NOMO-1 treated with DMSO at 0.1 percent for 48 hours (cell line): ENCODE data around the gene RPAP3.

Experiments used
- DNase-seq: peaks from one replicate; lab custom pipeline; 2025; ENCODE audit not compliant: unreplicated experiment; lab: John Stamatoyannopoulos, UW

The RPAP3 gene

DNA sequence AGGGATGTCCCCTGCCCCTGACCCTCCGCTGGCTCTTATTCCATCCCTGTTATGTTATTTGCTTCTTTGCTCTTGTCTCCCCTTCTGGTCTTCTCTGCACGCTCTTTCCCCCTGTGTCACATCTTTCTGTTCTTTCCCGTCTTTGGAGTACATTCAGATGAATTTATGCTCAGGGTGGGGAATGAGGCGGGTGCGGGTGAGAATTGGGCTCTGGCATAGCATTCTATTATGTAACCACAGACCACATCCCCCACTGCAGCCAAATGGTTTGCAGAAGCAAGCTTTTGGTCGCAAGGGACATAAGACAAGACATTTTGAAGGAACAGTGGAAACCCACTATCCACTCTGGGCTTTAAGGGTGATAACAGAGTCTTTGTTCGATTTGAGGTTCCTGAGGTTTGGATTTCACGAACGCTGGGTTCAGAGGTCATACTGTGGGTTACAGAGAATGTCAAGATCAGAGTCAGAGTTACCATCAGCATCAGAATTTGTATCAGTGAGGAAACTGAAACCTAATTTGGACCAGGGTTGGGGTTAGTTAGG, 15.7 kb upstream of the RPAP3 start:
- no peak for DNase-seq

DNA sequence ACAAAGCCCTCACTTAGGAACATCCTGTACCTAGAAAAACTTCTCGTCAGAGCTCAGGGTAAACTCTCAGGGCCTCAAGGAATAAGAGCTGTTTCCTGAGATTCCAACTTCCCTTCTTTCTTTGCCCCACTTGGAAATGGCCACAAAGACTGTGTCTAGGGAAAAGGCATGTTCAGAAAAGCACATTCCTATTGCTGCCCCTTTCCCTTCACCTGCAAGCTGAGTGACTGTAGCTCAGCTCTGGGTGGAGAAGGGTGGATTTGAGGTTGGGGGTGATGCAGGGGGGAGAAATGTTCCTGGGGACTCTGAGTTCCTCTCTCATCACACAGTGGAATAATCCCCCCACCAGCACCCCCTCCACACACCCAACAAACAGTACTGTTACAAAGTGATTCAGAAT, 12.7 kb upstream of the RPAP3 start:
- DNase-seq = no peak

DNA sequence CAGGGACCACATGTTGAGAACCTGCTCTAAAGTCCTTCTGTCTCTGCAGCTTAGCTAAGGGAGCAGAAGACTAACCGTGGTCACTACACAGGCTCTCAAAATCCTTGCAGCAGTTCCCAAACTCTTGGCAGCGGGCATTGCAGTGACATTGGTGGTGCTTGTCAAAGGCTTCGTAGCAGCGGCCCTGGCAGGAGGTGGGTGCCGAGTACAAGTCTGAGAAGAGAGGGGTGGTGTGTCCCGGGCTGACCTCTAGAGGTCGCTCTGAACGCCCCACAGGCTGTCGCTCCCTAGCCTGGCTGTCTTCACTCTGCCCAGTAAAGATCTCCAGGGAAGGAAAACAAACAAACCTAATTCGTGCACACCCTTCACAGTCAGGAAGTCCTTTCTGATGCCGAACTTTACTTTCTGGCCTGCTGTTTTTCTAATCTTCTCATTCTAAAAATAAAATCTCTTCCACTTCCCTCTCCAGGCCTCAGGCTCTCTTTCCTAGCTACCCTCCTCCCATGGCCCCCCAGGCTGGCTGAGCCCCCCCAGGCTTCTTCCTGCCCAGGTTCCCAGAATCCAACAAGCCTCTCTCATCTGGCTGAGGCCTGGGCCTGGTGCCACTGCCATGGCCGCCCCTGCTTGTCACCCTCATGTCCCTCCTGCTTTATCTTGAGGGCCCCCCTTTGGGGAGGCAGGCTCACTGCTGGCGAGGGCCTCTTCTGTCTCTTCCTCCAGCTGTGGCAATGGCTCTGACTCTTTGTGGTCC, 11.8 kb upstream of the RPAP3 start:
- DNase-seq = peak; percentile 55

DNA sequence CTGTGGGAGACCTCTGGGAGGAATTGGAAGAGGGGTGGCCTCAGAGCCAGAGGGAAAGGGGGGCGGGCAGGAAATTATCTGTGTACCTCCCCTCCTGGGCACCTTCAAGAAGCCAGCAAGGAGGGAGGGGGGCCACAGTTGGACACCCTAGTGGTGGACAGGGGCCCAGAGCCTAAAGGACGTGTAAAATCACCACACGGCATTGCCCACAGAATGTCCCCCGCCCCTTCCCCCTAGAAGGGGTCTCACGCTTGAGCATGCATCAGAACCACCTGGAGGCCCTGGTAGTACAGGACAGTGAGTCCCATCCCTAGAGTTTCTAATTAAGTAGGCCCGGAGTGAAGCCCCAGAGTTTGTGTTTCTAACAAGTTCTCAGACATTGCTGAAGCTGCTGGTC, 11.2 kb upstream of the RPAP3 start:
- no peak for DNase-seq

DNA sequence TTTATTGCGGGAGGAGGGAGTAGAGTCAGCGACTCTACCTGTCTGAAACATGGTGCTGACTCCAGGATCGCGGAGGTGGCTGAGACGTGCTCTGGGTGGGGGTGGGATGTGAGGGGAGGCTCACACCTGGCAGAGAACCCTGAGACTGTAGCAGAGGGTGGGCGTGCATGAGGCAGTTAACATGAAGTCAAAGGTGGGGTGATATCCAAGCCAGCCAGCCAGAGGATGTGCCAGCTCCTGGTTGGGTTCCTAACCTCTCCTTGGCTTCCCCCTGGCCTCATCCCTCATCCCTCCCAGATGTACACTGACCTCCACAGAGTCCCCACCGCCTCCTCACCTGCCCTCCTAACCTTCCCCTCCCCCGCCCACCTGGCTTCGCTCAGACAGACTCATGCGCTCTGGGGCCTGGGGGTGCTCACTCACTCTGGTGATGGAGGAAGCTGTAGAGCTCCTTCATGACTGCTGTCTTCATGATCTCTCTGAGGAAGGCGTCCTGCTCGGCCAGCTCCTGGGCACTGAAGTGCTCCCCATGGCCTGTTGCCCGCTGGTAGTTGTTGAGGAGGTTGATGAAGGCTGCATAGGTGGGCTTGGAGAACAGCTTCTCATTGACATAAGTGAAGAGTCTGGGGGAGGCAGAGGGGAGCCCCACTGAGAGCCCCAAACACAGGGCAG, 10.2 kb upstream of the RPAP3 start:
- DNase-seq = no peak

DNA sequence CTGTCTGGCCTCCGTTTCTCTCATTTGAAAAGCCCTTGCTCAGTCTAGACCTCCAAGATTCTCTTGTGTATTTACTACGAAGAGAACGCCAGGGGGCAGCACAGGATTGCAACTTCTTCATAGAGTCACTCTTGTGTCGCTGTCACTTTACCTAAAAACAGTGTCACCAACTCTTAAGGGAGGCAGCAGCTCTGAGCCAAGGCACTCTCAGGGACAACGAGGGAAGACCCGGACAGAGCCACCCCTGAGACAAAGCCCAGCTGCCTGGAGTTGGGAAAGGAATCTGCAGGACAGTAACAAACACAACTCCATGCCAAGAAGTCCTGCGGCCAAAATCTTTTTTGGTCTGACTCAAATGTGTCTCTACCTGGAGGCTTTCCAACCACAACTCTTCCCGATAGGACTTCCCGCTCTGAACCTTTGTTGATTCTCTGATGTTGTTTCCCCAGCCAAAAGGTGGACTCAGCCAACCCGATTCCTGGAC, 9.6 kb upstream of the RPAP3 start:
- peak; percentile 74 for DNase-seq

DNA sequence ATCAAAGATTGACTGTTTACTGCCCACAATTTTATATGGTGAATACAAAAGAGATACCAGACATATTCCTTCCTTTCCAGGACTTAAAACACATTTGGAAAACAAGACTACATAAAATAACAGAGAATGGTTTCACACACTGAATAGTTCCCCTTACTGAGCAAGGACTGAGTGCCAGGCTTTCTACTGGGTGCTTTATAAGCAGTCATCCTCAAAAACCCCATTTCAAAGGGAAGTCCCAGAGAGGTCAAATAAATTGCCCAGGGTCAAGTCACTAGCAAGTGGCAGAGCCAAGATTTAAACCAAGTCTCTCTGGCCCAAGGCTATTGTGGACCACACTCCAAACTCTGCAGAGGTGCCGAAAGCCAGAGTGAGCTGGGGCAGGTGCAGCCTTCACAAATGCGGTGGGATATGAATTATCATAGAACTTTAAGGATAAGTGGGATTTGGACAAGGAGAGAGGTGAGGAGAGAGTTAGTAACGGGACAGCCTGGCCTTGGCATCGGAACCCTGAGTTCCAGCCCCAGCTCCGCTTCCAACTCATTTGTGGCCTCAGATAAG, 9.1 kb upstream of the RPAP3 start:
- DNase-seq = no peak

DNA sequence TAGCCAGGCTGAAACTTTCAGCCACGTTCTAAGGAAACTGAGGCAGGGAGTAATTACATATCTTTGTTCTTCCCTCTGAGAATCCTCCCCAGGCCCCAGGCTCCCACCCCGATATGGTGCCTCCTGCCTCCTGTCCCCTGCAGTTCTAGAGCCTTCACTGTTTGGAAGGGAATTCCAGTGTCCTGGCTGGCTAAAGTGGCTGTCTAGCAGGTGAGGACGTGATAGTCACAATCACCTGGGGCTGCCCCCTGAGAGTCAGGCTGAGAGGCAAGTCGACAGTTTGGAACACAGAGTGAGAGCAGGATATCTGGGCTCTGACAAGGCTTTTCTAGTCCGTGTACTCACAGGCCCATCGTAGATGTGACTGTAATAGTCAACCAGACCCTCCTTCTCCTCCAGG, 6.3 kb upstream of the RPAP3 start:
- DNase-seq = no peak

DNA sequence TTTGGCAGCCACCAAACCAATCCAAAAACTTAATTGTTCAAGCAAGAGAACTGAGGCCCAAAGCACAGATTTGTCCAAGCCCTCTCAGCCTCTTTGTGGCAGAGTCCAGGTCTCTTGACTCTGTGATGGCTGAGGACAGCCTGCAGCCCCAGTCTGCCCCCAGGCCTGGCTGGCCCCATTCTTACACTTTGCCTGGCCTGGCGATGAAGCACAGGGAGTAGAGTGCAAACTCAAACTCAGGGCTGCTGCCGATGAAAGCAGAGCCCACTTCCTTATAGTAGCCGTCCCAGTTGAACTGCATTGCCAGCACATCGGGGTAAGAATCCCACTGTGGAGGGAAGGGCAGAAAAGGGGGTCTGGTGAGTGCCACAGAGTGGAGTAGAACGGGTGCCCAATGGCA, 5.6 kb upstream of the RPAP3 start:
- DNase-seq = no peak

DNA sequence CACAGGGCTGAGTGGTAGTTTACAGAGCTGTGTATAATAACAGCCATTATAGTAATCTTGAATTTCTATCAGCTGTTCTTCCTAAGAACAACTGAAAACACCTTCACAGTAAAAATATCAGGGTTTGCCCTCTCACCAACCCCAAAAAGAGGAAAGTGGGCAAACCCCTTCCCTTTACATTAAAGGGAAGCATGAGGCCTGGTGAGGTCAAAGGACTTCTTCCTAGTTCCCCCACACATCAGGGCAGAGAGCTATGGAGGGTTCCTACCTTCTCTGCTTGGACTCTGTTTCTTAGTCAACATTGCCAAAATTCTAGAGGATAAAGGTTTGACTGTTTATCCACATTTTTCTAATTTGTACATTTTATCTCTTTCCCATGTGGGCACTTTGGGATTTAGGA, 4.4 kb upstream of the RPAP3 start:
- DNase-seq = no peak

DNA sequence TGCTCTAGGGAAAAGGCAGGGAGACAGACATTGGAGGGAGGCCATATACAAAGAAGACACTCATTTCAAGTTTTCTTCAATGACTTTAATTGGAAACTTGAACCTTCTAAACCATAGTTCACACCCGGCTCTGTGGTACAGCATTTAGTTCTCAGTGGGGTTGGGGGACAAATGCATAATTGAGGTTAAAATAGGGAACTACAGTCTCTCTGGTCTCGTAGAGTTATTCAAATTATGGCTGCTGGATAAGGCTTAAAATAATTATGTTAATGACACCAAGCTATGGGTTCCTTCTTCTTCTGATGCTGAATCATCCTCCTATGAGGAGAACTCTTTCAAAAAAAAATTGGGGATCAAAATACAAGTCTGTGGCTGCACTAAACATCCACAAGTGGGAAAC, 3.8 kb upstream of the RPAP3 start:
- peak; percentile 82 for DNase-seq

DNA sequence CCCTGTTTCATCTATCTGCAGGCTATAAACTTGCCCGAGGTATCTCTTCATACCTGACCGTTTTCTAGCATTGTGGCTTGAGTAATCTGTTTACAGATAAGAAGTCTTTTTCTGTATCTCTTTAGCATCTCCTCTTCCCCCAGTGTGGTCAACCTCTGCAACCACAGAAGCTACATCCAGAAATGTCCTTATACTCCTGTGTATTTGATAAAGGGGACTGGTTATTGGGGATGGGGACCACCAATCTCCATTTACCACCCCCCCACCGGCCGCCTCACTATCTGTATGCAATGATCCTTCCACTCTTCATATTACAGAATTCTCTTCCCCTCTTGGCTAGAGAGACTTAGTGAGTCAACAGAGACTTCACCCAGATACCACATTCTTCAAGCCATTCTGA, 3.4 kb upstream of the RPAP3 start:
- no peak for DNase-seq

DNA sequence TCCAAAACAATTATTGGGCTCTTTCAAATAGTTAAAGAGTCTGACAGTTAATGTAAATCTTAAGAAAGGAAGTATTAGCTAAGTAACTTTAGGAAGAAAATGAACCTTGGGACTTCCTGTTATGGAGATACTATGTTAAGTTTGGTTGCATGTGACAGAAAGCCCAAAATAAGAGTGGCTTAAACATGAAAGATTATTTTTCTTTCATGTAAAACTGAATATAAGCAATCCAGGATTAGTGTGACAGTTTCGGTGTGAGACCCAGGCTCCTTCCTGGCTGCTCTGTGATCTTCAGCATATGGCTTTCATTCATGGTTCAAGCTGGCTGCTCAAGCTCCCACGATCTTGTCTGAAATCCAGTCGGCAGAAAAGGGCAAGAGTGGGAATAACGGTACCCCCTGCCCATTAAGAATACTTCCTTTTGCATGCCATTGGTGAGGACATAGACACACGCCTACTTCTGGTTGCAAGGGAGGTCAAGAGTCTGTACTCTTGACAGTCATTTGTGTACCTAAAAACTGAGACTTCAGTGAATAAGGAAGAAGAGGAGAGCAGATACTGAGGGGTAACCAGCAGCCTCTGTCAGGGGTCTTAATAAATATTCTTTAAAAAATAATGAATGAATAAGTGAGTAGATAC, 2.2 kb upstream of the RPAP3 start:
- peak; percentile 31 for DNase-seq

DNA sequence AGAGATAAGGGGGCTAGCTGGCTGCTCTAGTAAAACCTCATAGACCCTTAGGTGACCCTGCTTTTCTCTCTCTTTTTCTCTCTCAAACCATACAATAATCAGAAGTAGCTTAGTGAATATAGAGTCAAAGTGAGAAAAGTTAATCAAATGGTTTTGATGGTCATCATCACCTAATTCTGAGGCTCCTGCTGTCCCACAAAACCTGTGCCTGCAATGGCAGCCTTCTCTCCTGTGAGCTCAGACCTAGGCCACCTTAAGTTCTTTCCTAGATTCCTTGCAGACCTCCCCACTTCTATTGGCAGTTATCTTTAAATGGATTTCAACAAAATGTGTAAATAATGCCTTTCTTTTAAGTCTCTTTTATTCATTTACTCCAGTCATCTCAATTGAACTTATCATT, 1.5 kb upstream of the RPAP3 start:
- DNase-seq = no peak

DNA sequence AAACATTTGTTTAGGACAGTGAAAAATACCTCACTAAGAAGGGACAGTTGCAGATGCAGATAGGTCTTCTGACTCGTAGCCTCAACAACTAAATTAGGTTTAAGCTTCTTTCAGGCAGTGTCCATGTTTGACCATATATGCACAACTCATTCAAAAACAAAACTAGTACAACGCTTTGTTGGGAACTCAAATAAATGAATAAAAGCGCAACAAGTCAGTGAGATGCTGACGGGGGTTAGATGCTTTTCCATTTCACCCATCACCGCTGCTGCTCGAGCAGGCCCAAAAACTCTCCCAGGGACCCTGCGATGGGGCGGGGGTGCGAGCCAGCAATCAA, 633 bp downstream of the RPAP3 start:
- no peak for DNase-seq

DNA sequence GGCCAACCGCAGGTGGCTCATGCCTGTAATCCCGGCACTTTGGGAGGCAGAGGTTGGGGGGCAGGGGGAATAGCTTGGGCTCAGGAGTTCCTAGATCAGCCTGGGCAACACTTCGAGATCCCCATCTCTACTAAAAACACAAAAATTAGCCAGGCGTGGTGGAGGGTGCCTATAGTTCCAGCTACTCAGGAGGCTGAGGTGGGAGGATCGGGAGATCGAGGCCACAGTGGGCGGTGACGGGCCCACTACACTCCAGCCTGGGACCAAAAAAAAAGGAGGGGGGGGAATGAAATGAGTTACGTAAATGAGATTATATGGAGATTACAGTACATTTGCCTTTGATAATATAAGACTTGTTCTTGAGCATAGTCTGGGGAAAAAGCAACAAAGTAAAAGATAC, 1.1 kb downstream of the RPAP3 start:
- no peak for DNase-seq

DNA sequence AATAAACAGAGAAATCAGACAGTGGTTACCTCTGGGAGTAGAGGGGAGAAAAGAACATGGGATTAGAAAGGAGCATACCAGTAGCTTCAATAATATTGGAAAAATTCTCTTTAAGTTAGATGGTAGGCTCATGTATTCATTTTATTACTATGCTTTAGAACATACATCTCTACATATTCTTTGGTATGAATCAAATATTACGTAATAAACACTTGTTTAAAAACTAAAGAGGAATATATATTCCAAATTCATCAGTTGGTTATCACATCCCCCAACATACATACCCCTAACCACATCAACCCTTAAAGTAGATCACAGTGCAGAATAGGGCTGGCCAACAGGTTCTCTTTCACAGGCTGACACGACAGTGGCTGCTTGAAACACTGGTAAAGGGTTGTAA, 5.6 kb downstream of the RPAP3 start:
- no peak for DNase-seq

DNA sequence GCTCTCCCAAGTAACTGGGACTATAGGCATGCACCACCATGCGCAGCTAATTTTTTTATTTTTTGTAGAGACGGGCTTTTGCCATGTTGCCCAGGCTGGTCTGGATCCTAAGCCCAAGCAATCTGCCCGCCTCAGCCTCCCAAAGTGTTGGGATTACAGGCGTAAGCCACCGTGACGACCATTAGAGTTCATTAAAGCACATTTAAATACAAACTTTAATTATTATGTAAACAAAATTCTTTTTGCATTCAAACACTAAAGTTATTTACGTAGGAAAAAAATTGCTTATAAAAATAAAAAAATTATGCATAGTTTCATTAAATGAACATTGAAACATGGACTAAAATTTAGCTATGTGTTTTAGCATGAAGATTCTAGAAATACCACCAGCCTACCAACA, 7.2 kb downstream of the RPAP3 start:
- no peak for DNase-seq

DNA sequence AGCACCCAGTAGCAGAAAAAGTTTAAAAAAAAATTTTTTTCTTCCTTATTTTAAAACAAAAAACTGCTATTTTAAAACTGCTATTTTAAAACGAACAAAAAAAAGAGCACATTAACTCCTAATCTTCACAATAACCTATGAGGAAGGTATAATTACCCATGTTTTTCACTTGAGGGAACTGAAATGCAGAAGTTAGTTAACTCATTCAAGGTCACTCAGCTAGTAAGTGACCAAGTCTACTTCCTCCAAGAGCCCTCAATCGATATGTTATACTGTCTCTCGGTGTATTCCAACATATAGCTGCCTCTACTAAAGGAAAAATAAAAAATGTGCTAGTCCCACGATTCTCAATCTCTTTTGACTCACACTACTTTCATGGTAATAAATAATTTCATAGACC, 7.8 kb downstream of the RPAP3 start:
- DNase-seq = peak; percentile 90

DNA sequence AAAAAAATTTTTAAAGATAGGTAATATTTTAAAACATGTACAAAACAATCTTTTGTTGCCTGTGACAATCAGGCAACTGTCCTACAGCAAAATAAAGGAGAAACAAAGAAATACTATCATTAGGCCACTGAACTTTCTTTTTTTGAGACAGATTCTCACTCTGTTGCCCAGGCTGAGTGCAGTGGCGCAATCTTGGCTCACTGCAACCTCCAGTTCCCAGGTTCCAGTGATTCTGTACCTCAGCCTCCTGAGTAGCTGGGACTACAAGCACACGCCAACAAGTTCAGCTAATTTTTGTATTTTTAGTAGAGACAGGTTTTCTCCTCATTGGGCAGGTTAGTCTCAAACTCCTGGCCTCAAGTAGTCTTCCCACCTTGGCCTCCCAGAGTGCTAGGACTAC, 16.6 kb downstream of the RPAP3 start:
- no peak for DNase-seq

DNA sequence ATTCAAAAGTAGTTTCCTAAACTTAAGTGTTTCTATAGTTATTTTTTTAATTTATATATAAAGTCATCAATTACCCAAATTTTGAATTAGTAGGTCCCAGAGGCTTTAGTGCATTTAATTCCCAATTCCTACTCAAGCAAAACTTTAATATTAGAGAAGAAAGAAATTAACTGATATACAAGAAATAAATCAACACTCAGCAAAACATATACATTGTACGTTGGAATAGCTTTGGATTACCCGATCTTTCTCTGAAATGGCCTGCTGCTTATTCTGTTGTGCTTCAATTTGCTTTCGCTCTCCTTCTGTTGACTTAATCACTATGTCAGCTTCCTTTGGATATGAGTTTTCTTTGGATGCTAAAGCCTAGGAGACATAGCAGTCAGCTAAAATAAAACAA, 18.2 kb downstream of the RPAP3 start:
- no peak for DNase-seq
